HG03520 (cell line): ENCODE data around the gene PMM1.
"Not testable (repeated sequence)": the region's sequence is repeated elsewhere in the genome, so short reads cannot be mapped to it uniquely, and the experiment has no call there.

ENCODE experiments used
- ATAC-seq: cut with Tn5 transposase; IDR thresholded peaks from one replicate; pipeline ENCODE4 v1.9.1; 2021; ENCODE audit warnings: mild to moderate bottlenecking, moderate library complexity; ENCODE audit not compliant: unreplicated experiment

PMM1 gene

DNA sequence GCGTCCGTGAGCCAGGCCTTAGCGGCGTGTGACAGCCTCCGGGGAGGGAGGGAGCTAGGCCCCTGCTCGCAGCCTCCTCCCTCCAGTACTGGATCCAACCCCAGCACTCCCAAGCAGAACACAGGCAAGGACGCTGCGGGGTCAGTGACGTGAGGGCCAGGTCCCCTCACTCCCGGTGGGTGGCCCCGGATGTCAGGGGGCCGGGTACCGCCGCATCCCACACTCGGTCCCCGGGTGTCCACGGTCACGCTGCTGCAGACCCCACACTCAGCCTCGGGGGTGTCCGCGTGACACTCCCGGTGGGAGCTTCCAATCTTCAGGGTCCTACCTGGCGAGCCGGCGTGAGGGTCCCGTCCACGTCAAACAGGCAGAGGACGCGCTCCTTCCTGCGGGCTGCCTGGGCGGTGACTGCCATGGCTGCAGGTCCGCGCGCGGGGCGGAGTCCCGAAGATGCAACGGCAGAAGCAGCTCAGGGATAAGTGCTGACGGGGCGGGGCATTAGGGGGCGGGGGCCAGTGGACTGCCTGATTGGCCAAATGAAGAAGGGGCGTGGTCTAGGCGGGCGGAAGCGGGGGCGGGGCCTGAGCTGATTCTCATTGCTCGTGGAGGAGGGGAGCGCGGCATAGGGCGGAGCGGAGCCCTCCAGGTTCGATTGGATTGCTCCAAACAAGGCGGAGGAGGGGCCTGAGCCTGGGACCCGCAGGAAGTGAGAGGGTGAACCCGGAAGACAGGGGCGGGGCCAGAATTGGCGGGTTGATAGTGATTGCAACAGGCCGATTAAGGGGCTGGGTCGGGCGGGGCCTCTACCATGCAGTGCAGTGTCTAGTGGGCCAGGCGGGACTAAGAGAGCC lies at the start of gene PMM1:
TSS of gene PMM1 (minus strand) at position 450 of the 851 bp plus-strand sequence. CDS start at position 415, 35 bp downstream.
- peak; percentile 90 for ATAC-seq

DNA sequence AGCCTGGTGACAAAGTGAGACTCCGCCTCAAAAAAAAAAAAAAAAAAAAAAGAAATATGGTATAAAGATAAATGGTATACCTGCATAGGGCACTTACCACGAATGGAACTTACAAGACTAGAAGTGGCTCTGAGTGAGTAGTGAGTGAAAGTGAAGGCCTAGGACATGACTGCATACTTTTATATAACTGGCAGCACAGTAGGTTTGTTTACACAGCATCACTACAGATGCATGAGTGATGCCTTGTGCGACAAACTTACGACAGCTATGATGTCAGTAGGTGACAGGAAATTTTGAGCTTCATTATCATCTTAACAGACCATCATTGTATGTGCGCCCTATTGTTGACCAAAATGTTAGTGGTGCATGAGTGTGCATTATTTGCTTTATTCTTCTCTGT lies 49.1 kb upstream of the PMM1 start:
- ATAC-seq: no peak

DNA sequence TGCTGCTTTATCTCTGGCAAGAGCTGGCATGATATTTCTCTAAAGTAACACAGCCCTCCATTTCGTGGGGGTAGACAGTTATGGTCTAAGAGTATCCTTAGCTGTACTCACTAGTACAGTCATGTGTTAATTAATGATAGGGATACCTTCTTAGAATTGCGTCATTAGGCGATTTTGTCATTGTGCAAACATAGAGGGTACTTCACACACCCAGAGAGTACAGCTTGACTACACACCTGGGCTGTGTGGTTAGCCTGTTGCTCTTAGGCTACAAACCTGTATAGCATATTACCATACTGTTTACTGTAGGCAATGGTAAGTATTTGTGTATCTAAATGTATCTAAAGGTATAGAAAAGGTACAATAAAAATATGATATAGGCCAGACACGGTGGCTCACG lies 48.5 kb upstream of the PMM1 start:
- no peak for ATAC-seq

DNA sequence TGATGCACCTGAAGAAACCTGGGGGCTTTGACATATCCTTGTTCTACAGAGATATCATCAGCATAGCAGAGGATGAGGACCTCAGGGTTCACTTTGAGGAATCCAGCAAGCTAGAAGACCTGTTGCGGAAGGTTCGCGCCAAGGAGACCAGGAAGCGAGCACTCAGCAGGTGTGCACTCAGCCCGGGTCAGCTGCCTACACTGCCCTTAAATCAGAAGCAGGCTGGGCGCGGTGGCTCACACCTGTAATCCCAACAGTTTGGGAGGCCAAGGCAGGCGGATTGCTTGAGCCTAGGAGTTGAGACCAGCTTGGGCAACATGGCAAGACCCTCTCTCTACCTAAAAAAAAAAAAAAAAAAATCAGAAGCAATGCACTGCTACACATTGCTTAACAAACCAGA lies 48.0 kb upstream of the PMM1 start:
- ATAC-seq: not testable (repeated sequence)

DNA sequence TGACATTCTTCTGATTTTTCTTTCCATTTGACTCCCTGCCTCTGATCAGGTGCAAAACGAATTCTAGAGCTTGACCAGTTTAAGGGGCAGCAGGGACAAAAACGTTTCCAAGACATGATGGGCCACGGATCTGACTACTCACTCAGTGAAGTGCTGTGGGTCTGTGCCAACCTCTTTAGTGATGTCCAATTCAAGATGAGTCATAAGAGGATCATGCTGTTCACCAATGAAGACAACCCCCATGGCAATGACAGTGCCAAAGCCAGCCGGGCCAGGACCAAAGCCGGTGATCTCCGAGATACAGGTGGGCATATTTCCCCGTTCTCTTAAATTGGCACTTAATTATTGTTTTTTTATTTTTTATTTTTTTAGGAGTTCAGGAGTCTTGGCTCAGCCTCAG lies 46.8 kb upstream of the PMM1 start:
- no peak for ATAC-seq

DNA sequence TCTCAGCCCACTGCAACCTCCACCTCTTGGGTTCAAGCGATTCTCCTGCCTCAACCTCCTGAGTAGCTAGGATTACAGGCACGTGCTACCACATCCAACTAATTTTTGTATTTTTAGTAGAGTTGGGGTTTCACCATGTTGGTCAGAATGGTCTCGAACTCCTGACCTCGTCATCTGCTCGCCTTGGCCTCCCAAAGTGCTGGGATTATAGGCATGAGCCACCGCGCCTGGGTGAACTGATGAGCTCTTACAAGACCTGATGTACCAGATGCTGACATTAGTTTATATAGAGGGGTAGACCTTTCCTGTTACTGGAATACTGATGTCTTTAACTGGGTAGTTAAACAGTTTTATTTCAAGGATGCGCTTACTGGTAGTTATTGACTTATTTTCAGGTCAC lies 45.0 kb upstream of the PMM1 start:
- not testable (repeated sequence) for ATAC-seq

DNA sequence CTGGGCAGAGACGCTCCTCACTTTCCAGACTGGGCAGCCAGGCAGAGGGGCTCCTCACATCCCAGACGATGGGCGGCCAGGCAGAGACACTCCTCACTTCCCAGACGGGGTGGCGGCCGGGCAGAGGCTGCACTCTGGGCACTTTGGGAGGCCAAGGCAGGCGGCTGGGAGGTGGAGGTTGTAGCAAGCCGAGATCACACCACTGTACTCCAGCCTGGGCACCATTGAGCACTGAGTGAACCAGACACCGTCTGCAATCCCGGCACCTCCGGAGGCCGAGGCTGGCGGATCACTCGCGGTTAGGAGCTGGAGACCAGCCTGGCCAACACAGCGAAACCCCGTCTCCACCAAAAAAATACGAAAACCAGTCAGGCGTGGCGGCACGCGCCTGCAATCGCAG lies 42.0 kb upstream of the PMM1 start:
- not testable (repeated sequence) for ATAC-seq

DNA sequence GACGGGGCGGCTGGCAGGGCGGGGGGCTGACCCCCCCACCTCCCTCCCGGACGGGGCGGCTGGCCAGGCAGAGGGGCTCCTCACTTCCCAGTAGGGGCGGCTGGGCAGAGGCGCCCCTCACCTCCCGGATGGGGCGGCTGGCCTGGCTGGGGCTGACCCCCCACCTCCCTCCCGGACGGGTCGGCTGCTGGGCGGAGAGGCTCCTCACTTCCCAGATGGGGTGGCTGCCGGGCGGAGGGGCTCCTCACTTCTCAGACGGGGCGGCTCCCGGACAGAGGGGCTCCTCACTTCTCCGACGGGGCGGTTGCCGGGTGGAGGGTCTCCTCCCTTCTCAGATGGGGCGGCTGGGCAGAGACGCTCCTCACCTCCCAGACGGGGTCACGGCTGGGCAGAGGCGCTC lies 41.5 kb upstream of the PMM1 start:
- ATAC-seq: not testable (repeated sequence)

DNA sequence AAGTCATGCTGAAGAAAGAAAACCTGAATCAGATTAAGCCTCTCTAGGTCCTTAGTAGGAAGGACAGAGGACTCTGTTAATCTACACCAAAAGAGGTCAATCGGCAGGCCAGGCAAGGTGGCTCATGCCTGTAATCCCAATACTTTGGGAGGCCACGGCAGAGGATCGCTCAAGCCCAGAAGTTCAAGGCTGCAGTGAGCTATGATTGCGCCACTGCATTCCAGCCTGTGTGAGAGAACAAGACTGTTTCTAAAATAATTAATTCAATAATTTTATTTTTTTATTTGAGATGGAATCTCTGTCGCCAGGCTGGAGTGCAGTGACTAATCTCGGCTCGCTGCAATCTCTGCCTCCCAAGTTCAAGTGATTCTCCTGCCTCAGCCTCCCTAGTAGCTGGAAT lies 35.9 kb upstream of the PMM1 start:
- no peak for ATAC-seq

DNA sequence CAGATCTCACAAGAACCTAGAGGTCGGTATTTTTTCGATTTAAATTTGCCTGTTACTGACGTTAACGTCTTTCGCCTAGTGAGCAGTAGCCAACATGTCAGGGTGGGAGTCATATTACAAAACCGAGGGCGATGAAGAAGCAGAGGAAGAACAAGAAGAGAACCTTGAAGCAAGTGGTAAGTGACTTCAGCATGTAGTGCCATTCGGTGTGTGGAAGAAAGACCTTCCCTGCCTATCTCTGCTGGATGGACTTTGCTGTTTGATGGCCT lies 32.2 kb upstream of the PMM1 start:
- no peak for ATAC-seq

DNA sequence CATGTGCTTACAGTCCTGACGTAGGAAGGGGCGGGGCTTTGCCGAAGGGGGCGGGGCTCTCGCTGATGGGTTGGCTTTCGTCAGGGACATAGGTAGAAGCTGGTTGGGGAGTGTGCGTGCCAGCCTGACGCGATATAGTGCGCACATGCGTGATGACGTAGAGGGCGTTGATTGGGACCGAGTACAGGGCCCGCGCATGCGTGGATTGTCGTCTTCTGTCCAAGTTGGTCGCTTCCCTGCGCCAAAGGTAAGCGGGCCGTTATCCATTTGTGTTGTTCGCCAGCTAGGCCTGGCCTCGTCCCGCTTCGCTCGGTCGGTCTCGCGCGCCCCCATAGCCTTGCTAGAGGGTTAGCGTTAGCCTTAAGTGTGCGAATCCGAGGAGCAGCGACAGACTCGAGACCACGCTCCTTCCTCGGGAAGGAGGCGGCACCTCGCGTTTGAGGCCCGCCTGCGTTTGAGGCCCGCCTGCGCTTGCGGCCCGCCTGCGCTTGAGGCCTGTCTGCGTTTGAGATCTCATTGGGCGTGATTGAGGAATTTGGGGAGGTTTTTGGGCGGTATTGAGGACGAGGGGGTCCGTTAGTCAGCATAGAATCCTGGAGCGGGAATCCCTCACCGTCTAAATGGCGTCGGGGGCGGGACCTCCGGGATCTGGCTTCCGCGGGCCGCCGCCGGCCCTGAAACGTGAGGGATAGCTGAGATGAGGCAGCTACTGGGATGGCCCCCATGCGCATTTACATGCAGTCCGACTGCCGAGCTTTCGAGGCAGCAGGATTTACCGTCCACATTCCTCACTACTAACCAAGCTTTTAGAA lies 31.7 kb upstream of the PMM1 start, which contains the start of gene XRCC6:
TSS of gene XRCC6 (plus strand) at position 197 of the 812 bp plus-strand sequence. CDS start 710 bp downstream, outside the sequence.
- ATAC-seq: peak; percentile 78

DNA sequence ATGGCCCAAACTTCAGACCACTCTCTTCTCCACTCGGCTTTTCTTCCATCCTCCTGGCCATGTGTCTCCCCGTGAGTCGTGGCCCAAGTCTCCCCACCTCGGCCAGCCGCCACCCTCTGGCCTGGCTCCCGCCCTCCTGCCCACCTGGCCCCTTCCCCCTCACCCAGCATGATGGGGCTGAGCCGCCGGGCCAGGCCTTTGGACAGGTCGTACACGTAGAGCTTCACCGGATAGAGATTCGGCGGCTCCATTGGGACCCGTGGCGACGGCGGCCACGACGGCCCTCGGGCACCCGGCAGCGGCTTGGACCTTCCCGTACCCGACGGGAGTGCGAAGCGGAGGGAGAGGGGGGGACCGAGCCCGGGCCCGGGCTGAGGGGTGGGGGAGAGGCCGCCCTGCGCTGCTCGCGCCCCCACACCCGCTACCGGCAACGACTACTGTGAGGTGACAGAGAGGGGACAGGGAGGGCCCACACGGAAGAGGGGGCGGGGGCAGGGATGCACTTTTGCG lies 31.0 kb upstream of the PMM1 start, which contains the start of gene DESI1:
TSS of gene DESI1 (minus strand) at position 455 of the 510 bp plus-strand sequence. CDS start at position 251, 204 bp downstream.
- peak; percentile 19 for ATAC-seq

DNA sequence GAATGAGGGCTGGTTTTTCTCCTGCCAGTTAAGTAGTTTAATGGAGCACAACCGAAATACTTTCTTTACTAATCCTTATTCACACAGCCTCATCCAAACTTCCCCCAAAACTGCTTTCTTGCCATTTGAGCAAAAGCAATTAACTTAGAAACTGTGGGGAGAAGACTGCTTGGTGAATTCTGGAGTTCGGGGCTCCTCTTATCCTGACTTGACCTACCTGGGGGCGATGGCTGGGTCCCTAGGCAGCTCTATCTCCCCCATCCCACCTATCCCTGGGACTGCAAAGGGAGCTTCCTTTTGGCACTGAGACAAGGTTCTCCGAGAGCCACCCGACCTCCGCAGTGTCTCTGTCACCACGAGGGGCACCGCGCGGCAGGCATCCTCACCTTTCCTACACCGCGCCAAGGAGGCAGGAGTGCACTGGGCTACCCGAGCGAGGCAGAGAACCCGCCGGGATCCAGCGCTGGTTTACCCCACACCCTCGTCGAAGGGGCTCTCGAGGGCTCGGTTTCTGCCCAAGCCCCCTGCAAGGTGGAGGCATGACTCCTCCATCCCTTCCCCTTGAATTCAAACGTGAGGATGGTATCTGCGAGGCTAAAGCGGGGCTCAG lies 30.4 kb upstream of the PMM1 start:
- no peak for ATAC-seq

DNA sequence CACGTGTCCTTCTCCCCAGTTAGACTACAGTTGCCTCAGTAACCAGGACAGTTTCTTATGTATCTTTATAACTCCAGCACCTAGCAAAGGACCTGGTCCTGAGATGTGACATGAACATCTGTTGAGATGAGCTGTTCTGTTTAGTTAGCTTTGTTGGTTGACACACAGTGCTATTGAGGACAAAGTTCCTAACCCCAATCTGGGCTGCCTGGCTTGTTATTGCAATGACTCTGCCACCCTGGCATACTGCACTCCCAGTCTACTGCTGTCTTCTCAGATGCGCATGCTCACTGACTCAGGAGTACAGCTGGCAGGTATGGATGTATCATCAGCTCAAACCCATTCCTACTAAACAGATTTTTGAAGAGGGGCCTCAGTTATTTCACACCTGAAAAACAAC lies 23.8 kb upstream of the PMM1 start:
- no peak for ATAC-seq

DNA sequence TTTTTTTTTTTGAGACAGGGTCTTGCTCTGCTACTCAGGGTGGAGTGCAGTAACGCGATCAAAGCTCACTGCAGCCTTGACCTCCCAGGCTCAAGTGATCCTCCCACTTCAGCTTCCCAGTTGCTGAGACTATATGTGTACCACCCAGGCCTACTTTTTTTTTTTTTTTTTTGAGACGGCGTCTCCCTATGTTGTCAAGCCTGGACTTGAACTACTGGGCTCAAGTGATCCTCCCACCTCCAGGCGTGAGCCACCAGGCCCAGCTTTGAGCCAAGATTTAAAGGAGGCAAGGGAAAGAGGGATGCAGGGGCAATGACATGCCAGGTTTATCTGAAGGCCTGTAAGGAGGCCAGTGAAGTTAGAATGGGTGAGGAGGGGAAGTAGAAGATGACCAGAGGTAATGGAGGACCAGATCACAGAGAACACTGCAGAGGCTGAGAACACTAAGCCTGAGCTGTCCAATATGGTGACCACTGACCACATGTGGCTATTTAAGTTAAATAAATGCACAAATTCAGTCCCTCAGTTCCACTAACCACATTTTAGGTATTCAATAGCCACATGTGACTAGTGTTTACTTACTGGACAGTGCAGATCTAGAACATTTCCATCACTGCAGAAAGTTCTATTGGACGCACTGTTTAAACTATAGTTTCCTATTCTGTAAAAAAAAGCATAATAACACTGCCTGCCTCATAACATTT lies 23.1 kb upstream of the PMM1 start:
- ATAC-seq: no peak

DNA sequence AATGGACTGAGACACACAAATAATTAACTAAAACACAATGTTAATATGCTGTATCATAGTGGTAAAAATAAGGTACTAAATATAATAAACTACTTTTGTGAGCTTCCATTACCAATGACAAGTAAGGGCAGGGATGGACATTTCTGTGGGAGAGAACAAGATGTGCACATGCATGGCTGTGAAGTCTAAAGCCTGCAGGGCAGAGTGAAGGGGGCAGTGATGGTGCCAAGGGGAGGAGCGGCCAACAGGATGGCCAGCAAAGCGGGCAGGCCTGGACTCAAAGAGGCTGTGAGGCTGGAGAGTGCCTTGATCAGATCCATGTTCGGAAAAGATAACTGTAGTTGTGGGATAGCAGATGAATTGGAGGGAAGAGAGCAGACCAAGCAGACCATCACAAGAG lies 18.7 kb upstream of the PMM1 start:
- ATAC-seq: no peak

DNA sequence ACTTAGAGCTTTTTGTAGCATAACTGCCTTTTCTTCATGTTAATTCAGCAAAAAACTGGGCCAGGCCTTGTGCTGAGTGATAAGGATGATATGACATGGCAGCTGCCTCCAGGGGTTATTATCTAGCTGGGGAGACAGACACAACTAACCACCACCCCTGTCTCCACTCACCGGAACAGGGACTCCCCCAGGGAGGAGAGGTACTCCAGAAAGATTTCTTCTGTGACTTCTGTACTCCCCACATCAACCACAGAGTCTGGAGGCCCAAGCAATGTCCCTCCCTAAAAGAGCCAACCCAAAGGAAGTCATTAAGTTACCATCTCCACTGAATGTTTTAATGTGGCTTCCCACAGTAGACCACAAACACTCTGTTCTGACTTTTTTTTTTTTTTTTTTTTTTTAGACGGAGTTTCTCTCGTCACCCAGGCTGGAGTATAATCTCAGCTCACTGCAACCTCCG lies 14.3 kb upstream of the PMM1 start:
- ATAC-seq: no peak

DNA sequence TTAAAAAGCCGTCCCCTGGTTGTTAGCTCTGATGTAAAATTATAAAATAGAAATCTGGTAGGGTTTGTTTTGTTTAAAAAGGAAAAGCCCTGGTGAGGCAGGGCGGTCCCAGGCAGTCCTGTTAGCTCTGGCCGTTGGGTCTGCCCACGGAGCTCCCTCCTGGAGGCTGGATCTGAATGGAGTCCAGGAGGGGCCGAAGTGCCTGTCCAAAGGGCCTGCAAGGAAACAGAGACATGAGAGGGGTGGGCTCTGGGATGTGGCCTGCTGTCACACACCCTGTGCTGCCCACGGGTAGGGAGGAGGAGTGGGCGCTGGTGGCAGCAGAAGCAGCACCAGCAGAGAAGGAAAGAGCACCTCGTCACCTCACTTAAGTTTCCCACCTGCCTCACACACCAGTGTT lies 11.3 kb upstream of the PMM1 start:
- no peak for ATAC-seq

DNA sequence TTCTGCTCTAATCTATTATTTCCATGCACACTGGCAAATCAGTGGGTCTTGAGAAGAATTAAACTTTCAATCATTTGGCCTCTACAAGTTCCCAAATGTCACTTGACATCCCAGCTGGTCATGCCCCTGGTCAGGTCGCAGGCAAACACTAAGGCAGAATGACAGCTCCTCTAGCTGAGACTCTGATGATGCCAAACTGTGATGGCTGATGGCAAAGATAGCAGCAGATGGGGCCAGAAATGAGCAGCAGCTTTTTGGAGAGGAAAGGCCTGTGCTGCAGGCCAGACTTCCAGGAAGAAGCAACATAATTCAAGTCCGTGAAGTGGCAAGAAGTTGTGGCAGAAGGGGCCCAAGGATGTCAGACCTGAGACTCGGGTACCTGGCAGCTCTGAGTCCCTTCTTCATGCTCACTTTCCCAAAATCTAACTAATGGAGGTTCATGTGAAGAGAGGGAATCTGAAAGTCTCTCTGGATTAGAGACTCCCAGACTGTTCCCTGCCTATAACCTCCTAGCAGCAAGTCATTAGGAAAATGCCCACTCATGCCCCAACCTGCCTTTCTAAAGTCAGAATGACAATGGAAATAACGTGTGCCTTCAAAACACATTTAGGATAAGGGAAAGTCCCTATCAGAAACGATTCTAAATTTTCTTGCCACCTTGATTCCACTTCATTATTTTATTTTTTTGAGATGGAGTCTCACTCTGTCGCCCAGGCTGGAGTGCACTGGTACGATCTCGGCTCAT lies 9.4 kb upstream of the PMM1 start:
- ATAC-seq: no peak

DNA sequence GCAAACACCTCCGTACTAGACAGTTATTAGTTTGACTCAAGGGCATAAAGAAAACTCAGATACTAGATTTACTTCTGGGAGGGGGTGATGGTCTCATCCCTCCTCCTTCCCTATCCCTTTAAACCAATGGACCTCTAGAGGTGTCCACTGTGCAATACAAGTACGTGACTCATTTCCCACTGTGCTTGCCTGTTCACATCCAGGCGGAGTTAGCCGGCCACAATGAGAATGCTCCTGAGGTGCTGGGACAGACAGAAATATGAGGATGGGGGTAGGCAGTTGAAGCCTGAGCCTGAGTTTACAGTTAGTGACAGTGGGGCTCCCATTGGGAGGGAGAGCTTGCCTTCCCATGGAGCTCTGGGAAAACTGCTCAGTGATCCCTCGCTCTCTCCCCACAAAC lies 8.4 kb upstream of the PMM1 start:
- no peak for ATAC-seq
